ENCODE data around the gene CDKN1B. TPM values are rescaled to one million over a fixed set of nuclear protein-coding genes. Genes with fewer than 3 reads are reported as not detected.

The CDKN1B gene
- total RNA-seq, 1 donor from 2014 or later, result 37.9 TPM

DNA sequence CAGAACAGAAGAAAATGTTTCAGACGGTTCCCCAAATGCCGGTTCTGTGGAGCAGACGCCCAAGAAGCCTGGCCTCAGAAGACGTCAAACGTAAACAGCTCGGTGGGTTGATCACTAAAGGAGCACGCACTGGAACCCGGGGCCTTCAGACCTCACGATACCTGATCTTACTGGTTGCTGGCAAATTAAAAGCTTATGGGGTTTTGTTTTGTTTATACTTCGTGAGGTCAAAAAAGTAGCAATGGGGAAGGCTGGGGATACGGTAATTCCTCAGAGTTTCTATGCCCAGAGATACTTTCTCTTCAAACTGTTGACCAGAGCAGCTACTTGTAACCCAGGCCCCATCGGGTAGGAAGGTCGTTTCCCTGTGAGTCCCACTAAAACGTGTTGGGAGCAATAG lies 1.7 kb downstream of the CDKN1B start:
- peak overlapping the region; percentile 99 for H3K4me3 Mint-ChIP-seq (ENCODE audit: unreplicated experiment)
- H3K27me3 Mint-ChIP-seq (ENCODE audit: low read depth), result no peaks in the 10 kb centered on the region
- peak overlapping the region; percentile 99 for H3K27ac Mint-ChIP-seq (ENCODE audit: unreplicated experiment)
- no peak for DNase-seq (ENCODE audit: low spot score)
- peaks cover 22% of the 10 kb centered on the region for H3K36me3 Mint-ChIP-seq (ENCODE audit: low read depth)
- H3K9me3 Mint-ChIP-seq (ENCODE audit: low read depth), result no peaks in the 10 kb centered on the region
- no peak for TF ChIP-seq CTCF (IDR thresholded peaks at IDR 0.05)
- H3K4me1 Mint-ChIP-seq (ENCODE audit: low read depth), result peaks cover 74% of the 10 kb centered on the region

DNA sequence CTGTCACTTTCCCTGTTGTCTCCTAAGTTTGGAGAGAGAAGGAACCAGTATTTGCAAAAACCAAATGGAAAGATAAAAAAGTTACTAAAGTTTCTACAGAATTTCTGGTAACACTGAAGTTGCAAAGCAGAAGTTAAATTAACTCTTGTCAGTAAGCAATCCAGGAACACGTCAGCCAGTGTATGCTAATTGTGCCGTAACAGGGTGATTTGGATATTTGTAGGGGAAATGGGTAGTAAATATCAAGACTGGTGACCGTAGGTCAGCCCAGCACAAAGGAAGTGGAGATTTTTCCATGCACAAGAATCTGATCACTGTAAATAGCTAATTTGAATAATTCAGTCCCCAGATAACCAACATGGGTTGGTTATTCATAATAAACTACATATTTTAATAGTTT lies 2.3 kb downstream of the CDKN1B start:
- peak overlapping the region; percentile 99 for H3K27ac Mint-ChIP-seq (ENCODE audit: unreplicated experiment)
- peaks cover 67% of the 10 kb centered on the region for H3K4me1 Mint-ChIP-seq (ENCODE audit: low read depth)
- no peak for DNase-seq (ENCODE audit: low spot score)
- TF ChIP-seq CTCF (IDR thresholded peaks at IDR 0.05), result no peak
- peaks cover 22% of the 10 kb centered on the region for H3K36me3 Mint-ChIP-seq (ENCODE audit: low read depth)
- H3K4me3 Mint-ChIP-seq (ENCODE audit: unreplicated experiment), result peak overlapping the region; percentile 99
- no peaks in the 10 kb centered on the region for H3K9me3 Mint-ChIP-seq (ENCODE audit: low read depth)
- H3K27me3 Mint-ChIP-seq (ENCODE audit: low read depth), result no peaks in the 10 kb centered on the region

DNA sequence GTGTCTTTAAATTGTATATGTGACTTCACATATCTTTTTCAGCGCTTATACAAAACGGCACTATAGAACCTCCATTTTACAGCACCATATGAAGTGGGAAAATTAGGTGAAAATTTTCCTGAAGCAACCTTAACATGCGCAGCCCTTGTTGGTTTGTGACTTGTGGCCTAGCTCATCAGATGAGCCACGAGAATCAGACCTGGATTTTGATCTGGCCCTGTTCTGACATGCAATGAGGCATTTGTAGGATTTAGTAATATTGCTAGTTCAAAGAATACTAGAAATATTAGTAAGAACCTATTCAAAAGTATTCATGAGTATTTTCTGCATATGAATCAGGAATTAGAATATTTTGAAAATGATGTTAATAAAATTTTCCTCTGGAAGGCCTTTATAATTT lies 2.9 kb downstream of the CDKN1B start:
- H3K27me3 Mint-ChIP-seq (ENCODE audit: low read depth), result no peaks in the 10 kb centered on the region
- H3K9me3 Mint-ChIP-seq (ENCODE audit: low read depth), result no peaks in the 10 kb centered on the region
- H3K36me3 Mint-ChIP-seq (ENCODE audit: low read depth), result peaks cover 22% of the 10 kb centered on the region
- TF ChIP-seq CTCF (IDR thresholded peaks at IDR 0.05), result no peak
- peaks cover 62% of the 10 kb centered on the region for H3K4me1 Mint-ChIP-seq (ENCODE audit: low read depth)
- peak overlapping the region; percentile 99 for H3K4me3 Mint-ChIP-seq (ENCODE audit: unreplicated experiment)
- DNase-seq (ENCODE audit: low spot score), result no peak
- H3K27ac Mint-ChIP-seq (ENCODE audit: unreplicated experiment), result peak overlapping the region; percentile 99

GRCh38 chr12:12720672-12721161 lies 3.5 kb downstream of the CDKN1B start:
- Mint-ChIP-seq H3K27me3 (ENCODE audit: low read depth) (no peaks in the 10 kb centered on the region), H3K4me1 (ENCODE audit: low read depth) (peaks cover 55% of the 10 kb centered on the region), H3K4me3 (ENCODE audit: unreplicated experiment) (peak overlapping the region; percentile 45), H3K27ac (ENCODE audit: unreplicated experiment) (peak overlapping the region; percentile 99), H3K9me3 (ENCODE audit: low read depth) (no peaks in the 10 kb centered on the region), H3K36me3 (ENCODE audit: low read depth) (peaks cover 22% of the 10 kb centered on the region)
- no peak for TF ChIP-seq CTCF (IDR thresholded peaks at IDR 0.05)
- no peak for DNase-seq (ENCODE audit: low spot score)

DNA sequence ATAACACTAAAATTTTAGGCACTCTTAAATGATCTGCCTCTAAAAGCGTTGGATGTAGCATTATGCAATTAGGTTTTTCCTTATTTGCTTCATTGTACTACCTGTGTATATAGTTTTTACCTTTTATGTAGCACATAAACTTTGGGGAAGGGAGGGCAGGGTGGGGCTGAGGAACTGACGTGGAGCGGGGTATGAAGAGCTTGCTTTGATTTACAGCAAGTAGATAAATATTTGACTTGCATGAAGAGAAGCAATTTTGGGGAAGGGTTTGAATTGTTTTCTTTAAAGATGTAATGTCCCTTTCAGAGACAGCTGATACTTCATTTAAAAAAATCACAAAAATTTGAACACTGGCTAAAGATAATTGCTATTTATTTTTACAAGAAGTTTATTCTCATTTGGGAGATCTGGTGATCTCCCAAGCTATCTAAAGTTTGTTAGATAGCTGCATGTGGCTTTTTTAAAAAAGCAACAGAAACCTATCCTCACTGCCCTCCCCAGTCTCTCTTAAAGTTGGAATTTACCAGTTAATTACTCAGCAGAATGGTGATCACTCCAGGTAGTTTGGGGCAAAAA lies 4.1 kb downstream of the CDKN1B start:
- H3K4me1 Mint-ChIP-seq (ENCODE audit: low read depth), result peaks cover 50% of the 10 kb centered on the region
- no peak for DNase-seq (ENCODE audit: low spot score)
- no peaks in the 10 kb centered on the region for H3K9me3 Mint-ChIP-seq (ENCODE audit: low read depth)
- H3K4me3 Mint-ChIP-seq (ENCODE audit: unreplicated experiment), result peak overlapping the region; percentile 45
- no peak for TF ChIP-seq CTCF (IDR thresholded peaks at IDR 0.05)
- peak overlapping the region; percentile 99 for H3K27ac Mint-ChIP-seq (ENCODE audit: unreplicated experiment)
- no peaks in the 10 kb centered on the region for H3K27me3 Mint-ChIP-seq (ENCODE audit: low read depth)
- H3K36me3 Mint-ChIP-seq (ENCODE audit: low read depth), result peaks cover 22% of the 10 kb centered on the region
